ENCODE data around the gene KCNG2.

KCNG2 gene

DNA sequence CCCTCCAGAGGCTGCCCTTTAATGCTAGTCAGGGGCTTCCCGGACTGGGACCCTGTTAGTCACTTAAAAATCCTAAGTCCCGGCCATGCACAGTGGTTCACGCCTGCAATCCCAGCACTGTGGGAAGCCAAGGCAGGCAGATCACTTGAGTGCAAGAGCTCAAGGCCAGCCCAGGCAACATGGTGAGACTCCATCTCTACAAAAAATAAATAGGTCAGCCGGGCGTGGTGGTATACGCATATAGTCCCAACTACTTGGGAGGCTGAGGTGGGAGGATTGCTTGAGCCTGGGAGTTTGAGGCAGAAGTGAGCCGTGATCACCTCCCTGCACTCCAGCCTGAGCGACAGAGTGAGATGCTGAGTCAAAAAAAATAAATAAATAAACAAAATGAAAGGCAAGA, 17.2 kb upstream of the KCNG2 start:
- DNase-seq (ENCODE audit: extremely low read depth, low read depth) = no peak
- no peak overlapping the region for H3K4me3 ChIP-seq (replicated peaks; ENCODE audit: low read depth, low read length)
- TF ChIP-seq, protein P1, sequence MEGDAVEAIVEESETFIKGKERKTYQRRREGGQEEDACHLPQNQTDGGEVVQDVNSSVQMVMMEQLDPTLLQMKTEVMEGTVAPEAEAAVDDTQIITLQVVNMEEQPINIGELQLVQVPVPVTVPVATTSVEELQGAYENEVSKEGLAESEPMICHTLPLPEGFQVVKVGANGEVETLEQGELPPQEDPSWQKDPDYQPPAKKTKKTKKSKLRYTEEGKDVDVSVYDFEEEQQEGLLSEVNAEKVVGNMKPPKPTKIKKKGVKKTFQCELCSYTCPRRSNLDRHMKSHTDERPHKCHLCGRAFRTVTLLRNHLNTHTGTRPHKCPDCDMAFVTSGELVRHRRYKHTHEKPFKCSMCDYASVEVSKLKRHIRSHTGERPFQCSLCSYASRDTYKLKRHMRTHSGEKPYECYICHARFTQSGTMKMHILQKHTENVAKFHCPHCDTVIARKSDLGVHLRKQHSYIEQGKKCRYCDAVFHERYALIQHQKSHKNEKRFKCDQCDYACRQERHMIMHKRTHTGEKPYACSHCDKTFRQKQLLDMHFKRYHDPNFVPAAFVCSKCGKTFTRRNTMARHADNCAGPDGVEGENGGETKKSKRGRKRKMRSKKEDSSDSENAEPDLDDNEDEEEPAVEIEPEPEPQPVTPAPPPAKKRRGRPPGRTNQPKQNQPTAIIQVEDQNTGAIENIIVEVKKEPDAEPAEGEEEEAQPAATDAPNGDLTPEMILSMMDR (IDR thresholded peaks at IDR 0.05; ENCODE audit: low read depth, low read length, missing control alignments) = no peak

DNA sequence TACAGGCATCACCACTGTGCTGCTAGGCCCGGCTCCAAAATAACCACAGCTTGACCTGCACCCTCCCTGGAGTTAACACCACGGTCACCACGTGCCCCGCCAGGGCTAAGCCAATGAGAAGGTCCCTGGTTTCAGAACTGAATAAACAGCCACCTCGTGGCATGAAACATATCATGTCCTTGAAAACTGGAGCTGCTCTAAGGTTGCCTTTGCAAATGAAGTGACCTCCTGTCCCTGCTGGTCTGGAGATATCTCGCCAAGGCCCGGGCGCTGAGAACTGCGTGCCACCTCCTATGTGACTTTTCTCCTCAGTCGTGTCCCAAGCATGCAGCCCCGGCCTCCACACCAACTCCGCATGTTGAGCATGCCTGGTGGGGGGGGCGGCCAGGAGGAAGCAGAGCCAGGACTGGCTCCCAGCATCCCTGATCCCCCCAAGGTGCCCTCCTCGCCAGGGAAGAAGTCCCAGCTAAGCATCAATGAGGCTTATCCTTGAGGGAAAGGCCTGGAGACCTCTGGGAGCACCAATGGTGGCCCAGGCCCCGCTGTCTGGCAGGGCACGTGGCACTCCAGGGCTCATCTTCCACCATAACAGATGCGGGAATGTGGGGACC, 16.3 kb upstream of the KCNG2 start:
- DNase-seq (ENCODE audit: extremely low read depth, low read depth) = no peak
- H3K4me3 ChIP-seq (replicated peaks; ENCODE audit: low read depth, low read length) = no peak overlapping the region
- TF ChIP-seq, protein P1 (IDR thresholded peaks at IDR 0.05; ENCODE audit: low read depth, low read length, missing control alignments) = no peak

DNA sequence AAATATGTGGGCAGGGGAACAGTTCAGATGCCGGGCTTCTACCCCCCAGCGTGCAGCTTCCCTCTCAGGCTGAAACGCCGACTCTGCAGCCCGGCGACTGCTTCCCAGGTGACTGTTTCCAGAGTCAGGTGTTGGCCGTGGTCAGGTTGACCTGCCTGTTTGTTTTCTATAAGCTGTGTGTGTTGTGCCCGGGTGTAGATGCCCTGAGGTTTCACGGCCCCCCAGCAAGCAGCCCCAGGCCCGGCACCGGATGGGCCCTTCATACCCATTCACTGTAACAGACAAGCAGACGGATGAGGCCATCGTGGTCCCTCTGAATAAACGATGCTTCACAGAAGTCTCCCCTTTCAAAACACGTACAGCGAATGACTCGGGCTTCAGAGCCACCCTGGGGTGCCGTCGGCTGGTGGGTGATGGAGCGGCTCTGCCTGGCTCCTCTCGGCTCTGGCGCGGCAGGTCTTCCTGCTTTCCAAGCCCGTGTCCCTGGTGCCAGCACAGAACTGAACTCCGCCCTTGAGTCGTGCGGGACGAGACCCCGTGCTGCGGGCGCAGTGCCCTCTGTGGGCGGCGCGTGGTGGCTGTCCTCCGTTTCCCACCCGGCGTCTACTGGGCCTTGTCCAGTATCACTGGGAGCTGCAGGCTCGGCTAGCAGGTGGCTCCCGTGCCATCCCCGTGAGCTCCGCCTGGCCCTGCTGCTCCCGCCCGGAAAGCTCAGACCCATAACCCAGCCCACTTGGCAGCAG, 15.0 kb upstream of the KCNG2 start:
- H3K4me3 ChIP-seq (replicated peaks; ENCODE audit: low read depth, low read length) = no peak overlapping the region
- no peak for DNase-seq (ENCODE audit: extremely low read depth, low read depth)
- TF ChIP-seq, protein P1 (IDR thresholded peaks at IDR 0.05; ENCODE audit: low read depth, low read length, missing control alignments) = no peak

DNA sequence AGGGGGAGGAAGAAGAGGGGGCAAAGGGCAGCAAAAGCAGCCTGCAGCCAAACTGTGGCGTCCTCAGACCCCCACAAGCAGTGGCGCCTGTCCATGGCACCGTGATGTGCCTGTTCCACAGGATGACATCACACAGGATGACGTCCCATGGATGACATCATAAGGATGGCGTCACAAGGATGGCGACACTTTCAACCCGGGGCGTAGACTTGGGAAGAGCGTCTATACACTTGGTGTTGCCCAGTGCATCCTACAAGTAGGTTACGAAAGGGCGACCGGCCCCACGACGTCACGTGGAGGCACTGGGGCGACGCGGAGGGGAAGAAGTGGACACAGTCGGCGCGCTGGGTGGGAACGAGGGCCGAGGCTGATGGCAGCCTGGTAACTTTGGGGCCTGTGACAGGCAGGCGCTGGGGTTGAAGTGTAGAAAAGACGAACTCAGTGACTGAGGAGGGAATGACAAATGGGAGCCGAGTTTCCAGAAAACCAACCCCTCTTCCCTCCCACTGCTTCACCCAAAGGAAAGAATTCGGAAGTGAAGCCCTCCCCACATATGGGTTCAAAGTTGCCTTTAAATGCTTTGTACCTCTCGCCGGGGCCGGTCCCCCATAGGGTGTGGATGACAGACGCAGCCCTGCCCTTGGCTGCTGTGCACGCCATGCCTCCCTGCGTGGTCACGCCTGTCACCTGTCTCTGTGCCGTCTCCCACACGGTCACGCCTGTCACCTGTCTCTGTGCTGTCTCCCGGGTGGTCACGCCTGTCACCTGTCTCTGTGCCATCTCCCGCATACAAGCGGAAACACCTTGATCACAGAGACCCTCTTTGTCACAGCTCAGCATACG, 13.4 kb upstream of the KCNG2 start:
- DNase-seq (ENCODE audit: extremely low read depth, low read depth) = no peak
- TF ChIP-seq, protein P1 (IDR thresholded peaks at IDR 0.05; ENCODE audit: low read depth, low read length, missing control alignments) = no peak
- no peak overlapping the region for H3K4me3 ChIP-seq (replicated peaks; ENCODE audit: low read depth, low read length)

DNA sequence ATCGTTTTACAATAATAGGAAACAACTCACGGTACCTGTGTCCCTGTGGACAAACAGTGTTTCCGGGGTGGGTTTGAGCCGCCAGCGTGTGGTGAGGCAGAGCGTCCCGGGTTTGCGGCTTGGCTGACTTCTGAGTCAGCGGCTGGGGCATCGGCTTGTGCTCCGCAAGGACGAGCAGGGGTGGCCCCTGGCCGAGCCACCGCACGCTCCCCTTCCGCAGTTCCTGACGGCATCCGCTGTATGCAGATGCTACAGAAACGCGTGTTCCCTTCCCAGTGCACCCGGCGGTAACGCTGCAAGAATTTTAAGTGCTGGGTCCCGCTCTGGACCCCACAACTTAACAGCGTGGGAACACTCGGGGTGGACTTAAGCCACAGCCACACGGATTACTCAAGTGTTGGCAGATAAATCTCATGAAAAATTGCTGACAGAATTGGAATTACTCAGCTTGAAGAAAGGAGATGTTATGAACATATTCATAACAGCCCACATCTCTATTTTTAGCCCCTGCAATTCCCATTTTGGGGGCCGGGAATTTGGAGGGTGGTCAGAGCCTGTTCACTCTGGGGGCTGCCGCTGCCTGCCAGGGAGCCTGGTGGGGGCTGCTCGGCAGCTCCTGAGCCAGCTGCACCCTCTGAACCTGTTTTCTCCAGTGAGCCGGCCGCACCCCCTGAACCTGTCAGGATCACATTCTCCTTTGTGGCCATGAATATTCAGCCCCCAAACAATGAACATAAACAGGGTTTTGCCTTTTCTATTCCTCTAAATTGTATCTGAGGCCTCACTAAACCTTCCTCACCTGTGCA, 12.6 kb upstream of the KCNG2 start:
- DNase-seq (ENCODE audit: extremely low read depth, low read depth) = no peak
- TF ChIP-seq, protein P1 (IDR thresholded peaks at IDR 0.05; ENCODE audit: low read depth, low read length, missing control alignments) = no peak
- no peak overlapping the region for H3K4me3 ChIP-seq (replicated peaks; ENCODE audit: low read depth, low read length)

DNA sequence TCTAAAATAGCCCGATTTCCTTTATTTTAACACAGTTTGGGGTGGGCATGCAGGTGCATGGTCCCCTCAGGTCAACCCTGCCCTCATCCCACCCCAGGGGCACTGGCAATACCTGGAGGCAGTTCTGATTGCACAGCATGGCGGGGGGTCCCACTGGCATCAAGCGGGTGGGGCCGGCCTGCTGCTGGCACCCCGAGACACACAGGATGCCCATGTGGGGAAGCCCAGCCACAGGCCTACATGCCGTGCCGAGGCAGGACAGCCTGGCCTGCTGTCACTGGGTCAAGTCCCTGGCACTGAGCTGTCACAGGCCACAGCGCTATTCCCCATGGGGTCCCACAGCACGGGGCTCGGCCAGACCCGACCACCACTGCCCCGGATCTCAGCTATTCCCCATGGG, 11.9 kb upstream of the KCNG2 start:
- no peak for DNase-seq (ENCODE audit: extremely low read depth, low read depth)
- TF ChIP-seq, protein P1 (IDR thresholded peaks at IDR 0.05; ENCODE audit: low read depth, low read length, missing control alignments) = no peak
- no peak overlapping the region for H3K4me3 ChIP-seq (replicated peaks; ENCODE audit: low read depth, low read length)

All from HFF-Myc (cell line).